NCI-H1092 (cell line): ENCODE data around the gene LPCAT3.

Source experiments
- DNase-seq: peaks from one replicate; lab custom pipeline; 2025; lab: John Stamatoyannopoulos, UW

Gene LPCAT3

DNA sequence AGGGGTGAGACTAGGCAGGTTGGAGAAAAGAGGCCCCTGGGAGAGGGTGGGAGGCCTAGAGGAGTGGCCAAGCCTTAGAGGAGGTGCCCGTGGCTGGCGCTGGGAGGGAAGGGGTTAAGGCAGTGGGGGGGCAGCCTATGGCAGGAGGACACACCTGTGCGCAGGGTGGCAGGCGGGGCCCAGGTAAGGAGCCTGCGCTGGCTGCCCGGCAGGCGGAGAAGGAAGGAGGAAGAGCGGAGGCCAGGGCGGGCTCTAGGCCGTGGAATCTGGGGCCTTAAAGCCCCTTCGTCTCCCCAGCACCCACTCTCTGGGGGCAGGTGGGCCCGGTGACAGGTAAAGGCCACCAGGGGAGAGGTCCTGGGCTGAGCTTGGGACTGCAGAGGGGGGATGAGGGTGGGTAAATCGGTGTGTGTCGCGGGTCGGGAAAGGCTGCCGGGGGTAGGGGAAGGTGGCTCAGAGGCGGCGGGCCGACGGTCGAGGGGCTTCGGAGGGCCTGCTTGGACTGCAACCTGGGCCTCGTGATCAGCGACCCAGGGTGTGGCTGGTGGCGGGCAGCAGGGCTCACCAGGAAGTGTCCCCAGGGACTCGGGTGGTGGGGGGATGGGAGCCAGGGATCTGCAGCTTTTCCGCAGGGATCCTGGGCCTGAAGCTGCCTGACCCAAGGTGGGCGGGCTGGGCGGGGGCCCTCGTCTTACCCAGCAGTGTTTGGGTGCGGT lies 55.1 kb downstream of the LPCAT3 start:
- no peak for DNase-seq

DNA sequence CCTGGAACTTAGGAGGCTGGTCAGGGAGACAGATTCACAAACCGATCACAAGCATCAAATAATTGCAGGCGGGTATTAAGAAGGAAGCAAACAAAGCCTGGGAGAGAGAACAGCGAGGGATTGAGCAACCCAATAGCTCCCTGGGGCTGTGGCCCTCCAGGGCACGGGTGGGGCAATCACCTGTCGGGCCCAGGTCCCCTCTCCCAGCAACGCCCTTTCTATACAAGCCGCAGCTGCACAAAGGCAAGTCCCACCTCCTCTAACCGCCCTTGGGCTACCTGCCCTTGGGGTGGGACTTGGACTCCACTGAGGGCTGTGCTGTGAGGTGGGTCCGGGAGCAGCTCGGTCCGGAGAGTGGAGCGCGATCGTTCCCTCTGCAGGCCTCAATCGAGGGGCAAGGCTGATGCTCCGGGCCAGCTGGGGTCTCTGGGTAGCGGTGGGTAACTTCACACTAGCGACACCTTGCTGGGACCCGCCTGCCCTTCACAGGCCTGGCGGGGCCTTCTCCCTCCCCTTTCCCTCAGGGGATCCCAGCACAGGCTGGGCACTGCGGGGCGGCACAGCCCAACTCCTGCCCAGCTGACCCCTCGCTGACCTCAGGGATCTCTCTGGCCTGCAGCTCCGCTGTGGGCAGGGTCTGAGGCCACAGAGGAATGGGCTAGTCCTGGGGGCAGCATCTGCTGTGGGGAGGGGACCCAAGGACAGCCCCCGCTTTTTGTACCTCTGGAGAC lies 55.8 kb downstream of the LPCAT3 start:
- no peak for DNase-seq

DNA sequence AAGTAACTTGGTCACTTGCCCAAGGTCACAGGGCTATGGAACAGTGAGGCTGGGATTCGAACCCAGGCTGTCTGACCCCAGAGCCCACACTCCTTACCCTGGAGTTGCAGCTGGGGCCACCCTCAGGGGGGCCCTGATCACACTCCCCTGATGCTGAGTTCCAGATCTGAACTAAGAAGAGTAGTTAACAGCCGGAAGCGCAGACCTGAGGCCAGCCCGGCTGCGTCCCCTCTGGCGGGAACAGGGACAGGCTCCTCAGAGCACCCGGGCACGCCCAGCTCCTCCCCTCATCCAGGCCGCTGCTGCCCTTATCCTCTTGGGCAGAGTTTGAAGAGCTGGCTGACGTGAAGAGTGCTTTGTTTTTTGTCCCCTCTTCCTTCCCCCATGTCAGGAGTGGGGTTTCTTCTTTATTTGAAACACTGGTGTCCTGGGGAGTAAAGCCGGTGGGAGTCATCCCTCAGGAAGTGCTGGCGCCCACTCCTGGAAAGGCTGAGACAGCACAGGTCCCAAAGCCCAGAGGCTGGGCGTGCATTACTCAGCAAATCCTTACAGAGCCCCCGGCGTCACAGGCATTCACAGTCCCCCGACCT lies 56.5 kb downstream of the LPCAT3 start:
- no peak for DNase-seq

DNA sequence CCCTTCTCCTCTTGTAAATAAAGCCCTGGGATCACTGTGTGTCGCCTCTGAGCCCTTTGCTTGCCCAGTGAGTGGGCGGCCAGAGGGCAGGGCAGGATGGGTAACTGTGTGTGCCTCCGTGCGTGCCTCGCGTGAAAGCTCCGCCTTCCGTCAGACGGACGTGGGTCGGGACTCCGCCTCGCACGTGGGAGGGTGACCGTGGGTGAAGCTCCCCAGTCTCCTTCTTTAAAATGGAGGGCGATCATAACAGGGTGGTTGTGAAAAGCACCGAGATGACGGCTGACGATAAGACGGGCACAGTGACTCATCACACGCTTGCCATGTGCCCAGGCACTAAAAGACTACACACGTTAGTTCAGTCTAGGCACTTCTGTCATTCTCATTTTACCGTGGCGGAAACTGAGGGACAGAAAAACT lies 57.0 kb downstream of the LPCAT3 start:
- no peak for DNase-seq

DNA sequence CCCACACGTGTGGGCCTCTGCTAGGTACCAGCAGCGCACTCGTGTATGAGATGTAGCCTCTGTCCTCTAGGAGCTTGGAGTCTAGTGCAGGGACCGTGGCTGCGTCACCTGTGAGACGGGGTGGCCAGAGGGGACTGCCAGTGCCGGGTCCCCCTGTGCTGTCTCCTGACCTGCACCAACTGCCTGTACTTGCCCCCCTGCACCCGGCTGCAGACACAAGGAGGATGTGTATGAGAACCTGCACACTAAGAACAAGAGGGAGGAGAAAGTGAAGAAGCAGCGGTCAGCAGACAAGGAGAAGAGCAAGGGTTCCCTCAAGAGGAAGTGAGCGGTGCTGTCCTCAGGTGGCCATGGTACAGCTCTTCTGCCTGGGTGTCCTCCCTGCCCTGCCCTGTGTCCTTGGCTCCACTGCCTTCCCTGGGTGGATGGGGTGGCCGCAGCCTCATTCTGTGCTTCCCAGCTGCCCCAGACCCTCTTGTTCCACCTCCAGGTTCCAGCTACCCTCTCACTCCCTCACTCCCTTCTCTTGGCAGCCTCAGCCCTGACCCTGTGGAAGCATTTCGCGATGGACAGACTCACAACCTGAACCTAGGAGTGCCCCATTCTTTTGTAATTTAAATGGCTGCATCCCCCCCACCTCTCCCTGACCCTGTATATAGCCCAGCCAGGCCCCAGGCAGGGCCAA lies 57.5 kb downstream of the LPCAT3 start:
- no peak for DNase-seq

DNA sequence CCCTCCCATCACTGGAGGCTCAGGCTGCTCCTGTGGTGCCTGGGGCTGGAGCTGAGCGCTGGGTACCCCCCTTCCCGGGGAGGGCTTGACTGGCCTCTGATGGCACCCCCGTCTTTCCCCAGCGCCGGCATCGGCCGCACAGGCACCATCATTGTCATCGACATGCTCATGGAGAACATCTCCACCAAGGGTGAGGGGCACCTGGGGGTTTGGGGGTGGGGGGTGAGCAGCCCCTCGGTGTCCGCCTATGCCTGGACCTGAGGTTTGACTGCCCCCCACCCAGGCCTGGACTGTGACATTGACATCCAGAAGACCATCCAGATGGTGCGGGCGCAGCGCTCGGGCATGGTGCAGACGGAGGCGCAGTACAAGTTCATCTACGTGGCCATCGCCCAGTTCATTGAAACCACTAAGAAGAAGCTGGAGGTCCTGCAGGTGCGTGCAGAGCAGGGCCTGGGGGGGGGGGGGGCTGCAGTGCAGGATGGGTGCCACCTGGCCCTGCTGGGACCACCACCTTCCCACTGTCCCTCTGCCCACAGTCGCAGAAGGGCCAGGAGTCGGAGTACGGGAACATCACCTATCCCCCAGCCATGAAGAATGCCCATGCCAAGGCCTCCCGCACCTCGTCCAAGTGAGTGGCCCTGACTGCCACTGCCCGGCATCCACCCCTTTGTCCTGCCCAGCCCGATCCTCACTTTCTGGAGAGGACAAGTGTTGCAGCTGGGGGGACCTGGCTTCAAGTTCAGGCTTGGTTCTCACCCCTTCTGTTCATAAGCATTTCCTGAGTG lies 58.3 kb downstream of the LPCAT3 start:
- no peak for DNase-seq

DNA sequence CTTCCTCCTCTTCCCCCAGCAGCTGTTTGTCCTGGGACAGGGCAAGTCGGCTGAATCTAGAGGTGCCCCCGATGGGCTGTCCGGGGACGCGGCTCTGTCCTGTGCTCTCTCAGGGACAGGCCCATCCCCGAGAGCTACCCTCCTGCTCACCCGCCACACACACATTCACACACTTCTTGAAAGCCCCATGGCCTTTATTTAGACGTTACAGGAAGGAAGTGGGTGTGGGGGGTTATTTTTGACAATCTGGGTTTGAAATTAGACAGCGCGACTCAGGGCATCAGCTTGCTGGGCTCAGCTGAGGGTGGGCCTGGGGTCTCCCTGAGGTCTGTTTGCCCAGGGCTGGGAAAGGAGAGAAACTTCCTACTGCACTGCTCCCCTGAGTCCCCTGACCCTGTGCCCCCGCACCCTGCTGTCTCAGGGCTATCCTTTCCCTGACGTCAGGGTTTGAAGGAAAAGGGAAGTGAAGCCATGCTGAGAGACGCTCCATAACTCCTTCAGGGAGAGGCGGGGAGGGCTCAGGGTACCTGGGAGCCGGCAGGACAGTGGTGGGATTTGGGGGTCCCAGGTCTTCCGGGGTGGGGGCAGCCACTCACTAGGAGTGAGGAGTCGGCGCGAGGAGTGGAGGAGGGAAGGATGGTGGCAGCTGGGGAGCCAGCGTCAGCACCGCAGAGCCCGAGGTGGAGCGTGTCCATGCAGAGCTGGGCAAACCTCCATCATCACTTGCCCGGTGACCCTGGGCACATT lies 59.0 kb downstream of the LPCAT3 start:
- no peak for DNase-seq

DNA sequence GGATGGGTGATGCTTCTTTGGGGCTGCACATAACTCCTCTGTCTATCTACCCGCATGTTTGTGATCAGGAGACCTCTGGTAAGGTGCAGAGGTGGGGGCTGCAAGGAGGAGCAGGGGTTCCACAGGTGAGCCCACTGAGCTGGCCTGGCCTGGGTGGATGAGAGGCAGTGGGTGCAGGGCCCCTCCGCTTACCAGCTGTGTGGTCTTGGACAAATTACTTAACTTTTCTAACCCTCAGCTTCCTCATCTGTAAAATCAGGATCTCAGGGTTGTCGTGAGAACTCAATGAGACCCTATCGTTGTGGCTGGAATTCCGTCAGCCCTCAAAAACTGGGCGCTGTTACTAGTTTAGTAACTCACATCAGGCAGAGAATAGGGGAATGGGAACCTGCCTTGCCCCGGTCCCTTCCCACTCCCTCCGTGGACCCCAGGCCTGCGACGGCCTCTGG lies 59.6 kb downstream of the LPCAT3 start:
- no peak for DNase-seq

DNA sequence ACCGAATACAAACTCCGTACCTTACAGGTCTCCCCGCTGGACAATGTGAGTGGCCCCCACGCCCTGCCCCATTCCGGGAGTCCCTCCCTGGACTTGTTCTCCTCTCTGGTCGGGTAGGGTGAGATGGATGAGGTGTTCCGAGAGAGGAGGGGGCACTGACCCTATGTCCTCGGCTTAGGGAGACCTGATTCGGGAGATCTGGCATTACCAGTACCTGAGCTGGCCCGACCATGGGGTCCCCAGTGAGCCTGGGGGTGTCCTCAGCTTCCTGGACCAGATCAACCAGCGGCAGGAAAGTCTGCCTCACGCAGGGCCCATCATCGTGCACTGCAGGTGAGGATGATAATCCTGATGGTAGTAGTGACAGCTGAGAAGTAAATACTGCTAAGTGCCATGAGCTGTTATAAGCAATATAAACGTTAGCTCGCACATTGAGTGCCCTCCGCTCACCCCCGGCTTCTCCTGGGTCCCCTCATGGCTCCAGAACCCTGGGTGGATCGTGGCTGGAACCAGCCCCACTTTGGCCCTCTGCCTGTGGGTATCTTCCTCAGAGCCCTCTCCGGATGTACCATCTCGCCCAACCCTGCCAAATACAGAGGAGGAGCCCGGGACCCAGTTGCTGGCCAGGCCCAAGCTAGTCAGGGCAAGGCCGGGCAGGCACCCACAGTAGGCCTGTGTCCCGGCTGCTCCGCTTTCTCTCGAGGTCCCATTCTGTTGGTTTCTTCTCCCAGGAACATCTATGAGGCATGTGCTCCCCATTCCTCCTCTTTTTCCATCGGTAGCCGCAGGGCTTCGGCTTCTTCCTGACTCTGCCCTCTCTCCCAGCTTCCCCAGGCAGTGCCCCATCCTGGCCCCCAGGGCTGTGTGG lies 60.3 kb downstream of the LPCAT3 start:
- DNase-seq = no peak

DNA sequence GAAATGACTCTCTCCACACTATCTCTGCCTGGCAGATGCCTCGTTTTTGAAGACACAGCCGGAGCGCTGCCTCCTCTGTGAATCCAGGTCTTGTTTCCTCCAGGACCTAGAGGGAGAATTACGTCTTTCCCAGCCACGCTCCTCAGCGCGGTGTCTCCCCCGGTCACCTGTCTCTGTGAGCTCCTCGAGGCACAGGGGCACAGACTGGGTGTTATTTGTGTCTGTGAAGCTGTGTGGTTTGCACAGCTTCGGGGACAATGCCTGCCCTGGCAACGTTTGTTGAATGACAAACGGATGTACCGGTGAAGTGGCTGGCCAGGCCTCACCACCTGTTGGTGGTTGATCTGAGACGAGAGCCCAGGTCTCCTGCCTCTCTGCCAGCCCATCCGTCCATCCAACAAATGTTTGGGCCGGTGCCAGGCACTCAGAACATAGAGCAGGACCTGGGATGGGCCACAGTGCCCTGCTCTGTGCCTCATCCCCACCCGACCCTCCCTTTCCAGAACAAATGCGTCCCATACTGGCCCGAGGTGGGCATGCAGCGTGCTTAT lies 61.0 kb downstream of the LPCAT3 start:
- DNase-seq = no peak

DNA sequence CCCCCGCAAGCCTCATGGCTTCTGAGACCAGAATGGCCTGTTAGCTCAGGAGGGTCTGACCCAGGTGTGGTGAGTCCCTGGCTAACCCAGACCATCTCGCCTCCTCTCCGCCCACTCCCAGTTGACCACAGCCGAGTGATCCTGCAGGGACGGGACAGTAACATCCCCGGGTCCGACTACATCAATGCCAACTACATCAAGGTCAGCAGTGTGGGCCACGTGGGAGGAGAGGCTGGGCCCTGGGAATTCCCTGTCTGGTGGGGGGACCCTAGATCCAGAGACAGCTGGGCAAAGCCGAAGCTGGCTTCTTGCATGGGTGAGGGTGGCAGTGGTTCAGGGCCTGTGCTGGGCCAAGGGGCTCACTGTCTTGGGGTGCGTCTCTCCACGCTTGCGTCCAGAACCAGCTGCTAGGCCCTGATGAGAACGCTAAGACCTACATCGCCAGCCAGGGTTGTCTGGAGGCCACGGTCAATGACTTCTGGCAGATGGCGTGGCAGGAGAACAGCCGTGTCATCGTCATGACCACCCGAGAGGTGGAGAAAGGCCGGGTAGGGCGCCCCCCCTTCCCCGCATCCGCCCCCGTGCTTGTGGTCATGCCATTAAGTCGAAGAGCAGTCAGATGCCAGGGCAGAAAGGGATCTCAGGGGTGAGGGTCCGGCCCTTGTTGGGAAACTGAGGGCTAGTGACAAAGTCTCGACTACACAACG lies 62.1 kb downstream of the LPCAT3 start:
- no peak for DNase-seq

DNA sequence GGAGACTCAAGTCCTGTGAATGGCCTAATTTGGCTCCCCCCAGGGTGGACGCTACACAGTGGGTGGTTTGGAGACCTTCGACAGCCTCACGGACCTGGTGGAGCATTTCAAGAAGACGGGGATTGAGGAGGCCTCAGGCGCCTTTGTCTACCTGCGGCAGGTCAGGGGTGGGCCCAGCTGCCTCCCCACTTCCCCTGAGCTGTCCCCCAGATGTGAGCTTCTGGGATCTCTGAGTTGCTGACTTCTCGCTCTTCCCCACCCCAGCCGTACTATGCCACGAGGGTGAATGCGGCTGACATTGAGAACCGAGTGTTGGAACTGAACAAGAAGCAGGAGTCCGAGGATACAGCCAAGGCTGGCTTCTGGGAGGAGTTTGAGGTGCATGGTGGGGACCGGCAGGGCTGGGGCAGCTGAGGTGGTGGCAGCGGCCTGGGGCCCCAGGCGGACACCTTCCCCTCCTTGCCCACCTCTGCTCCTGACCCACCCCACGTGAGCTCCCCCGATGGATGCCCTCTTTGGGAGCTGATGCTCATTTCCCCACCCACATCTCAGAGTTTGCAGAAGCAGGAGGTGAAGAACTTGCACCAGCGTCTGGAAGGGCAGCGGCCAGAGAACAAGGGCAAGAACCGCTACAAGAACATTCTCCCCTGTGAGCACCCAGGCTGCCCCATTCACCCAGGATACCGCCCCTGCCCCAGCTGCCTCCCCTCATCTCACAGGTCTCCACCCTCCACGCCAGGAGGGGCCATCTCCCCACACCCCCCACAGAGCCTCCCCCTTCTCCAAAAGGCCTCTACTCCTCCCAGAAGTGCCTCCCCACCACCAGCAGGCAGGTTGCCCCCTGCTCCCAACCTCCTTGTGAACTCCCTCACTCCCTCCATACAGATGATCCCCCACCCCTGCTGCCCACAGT lies 62.9 kb downstream of the LPCAT3 start:
- DNase-seq = no peak

DNA sequence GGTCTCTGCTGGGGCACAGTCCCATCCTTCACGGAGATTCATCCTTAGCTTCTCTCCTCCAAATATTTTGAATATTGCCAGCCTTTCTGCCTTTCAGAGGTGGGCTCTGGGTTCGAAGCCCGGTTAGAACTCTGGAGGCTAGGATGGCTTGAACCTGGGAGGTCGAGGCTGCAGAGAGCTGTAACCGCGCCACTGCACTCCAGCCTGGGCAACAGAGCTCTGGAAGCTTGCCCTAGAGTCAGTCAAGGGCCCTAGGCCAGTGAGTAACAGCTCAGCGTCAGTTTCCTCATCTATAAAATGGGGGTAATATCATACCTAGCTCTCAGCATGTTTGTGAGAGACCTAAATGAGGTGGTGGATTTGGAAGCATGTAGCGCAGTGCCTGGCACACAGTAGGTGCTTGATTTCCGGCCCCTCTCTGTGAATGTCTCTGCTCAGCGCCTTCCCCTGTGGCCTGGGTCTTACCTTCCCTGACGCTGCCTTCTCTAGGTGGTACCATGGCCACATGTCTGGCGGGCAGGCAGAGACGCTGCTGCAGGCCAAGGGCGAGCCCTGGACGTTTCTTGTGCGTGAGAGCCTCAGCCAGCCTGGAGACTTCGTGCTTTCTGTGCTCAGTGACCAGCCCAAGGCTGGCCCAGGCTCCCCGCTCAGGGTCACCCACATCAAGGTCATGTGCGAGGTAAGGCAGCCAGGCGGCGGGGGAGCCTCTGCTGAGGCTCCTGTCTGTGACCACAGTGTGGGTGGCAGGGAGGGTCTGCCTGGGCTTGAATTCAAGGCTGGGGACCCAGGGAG lies 63.8 kb downstream of the LPCAT3 start:
- no peak for DNase-seq

DNA sequence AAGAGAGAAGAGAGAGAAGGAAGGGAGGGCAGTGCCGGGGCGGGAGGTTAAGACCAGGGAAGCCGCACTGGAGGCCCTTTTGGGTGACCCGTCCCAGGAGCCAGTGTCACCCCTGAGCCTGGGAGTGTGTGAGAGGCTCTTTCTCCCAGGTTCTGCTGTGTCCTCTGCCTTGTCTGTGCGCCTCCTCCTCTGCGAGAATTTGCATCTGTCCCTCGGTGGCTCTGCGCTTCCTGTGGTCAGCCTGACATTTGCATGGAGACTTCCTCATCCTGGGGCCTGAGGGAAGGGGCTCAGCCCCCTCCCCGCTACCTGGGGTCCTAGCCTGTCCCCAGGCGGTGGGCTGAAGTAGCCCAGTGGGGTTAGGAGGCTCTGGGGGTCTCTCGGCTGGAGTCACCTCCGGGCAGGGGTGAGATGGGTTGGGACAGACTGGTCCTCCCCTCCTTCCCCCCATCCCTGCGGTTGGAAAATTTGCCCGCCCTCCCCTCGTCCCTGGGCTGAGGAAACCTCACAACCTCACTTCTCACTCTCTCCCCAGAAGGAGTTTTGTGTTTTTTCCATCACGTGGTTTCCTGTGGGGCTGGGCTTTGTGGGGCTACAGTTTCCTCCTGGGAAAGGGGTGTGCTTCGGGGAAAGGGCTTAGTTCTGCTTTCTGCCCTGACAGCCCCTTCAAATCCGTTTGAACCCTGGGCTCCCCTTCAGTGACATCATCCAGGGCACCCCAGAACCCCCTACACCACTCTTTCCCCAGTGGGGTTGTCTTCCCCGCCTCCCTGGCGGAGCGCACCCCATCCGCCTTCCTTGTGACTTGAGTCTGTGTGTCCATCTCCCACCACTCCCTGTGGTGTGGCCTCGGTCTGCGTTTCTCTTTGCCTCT lies 64.6 kb downstream of the LPCAT3 start:
- no peak for DNase-seq

DNA sequence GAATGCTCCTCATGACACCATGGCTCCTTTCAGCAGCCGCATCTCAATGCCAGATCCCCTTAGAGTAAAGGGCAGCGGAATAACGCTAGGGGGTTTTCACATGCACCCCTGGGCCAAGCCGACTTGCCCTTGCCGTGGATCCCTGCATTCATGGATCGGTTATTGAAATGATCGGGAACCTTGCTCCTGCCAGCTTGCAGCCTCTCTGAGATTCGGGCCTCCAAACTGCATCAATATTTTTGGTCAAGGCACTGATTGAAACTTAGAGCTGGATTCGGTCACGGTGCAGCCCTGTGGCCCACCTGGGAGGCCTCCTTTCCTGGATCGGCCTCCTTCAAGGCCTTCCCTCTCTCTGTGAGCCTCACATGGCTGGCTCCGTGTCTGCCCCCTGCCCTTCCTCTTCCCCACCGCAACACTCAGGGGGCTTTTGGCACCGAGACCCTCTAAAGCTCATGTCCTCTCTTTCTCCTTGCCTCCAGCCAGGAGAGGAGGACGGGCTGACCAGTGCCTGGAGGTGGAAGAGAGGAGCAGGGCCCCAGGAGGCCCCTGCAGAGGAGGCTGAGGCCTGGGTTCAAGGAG lies 65.3 kb downstream of the LPCAT3 start:
- no peak for DNase-seq
